ENCODE data around the gene FBLN1. TPM values are rescaled to one million over a fixed set of nuclear protein-coding genes. Genes with fewer than 3 reads are reported as not detected.
"Not testable (repeated sequence)": the region's sequence is repeated elsewhere in the genome, so short reads cannot be mapped to it uniquely, and the experiment has no call there.

FBLN1 gene
- total RNA-seq, 2 donors from 2014 or later: 0.32 to 0.65 TPM

DNA sequence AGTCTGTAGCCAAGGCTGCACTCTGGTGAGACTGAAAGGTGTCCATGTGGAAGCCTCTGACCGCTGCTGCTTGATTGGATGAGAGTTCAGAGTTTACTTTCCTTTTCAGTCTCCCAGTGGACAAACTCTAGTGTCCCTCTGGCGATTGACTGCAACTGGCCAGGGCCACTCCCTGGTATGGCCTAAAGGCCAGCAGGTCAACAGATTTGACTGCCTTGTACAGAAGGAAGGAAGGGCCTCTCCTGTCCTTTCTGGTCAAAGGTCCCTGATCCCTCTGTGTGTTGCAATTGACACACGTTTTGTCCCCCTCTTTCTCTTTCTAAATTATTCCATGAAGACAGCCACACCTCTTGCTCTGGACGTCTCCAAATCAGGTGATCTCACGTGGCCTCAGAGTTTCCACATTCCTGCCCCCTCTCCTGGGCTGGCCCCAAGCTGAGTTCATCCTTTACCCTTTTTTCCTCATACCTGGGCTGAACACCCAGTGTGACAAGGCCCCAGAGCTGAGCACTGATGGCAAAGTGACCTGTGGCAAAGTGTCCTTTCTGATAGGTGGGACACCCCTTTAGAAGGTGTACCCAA is 18.7 kb upstream of the FBLN1 start:
- Mint-ChIP-seq H3K4me3 (no peak overlapping the region), H3K27ac (no peak overlapping the region), H3K27me3 (peaks cover 20% of the 10 kb centered on the region), H3K4me1 (no peaks in the 10 kb centered on the region), H3K9me3 (no peaks in the 10 kb centered on the region), H3K36me3 (ENCODE audit: low read depth) (no peaks in the 10 kb centered on the region)
- no peak for ATAC-seq (replicated peaks)

DNA sequence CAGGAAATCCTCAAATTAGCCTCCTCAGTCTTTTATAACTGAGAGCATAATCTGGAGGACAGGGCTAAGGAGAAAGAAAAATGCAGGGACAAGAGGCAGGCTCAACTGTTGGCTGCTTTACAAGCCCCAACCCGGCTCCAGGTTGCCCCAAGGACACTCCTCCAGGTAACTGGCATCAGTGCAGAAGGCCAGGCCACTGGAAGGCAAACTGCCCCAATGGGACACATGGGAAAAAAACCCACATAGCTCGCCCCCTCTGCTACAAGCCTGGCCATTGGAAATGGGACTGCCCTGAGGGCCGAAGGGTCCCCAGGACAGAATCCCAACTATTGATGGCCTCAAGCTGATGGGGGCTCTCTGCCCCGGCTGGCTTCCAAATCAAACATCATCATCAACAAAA is 17.9 kb upstream of the FBLN1 start:
- H3K27ac Mint-ChIP-seq: no peak overlapping the region
- H3K27me3 Mint-ChIP-seq: peaks cover 20% of the 10 kb centered on the region
- ATAC-seq (replicated peaks): no peak
- no peaks in the 10 kb centered on the region for H3K9me3 Mint-ChIP-seq
- H3K36me3 Mint-ChIP-seq (ENCODE audit: low read depth): no peaks in the 10 kb centered on the region
- no peaks in the 10 kb centered on the region for H3K4me1 Mint-ChIP-seq
- no peak overlapping the region for H3K4me3 Mint-ChIP-seq

DNA sequence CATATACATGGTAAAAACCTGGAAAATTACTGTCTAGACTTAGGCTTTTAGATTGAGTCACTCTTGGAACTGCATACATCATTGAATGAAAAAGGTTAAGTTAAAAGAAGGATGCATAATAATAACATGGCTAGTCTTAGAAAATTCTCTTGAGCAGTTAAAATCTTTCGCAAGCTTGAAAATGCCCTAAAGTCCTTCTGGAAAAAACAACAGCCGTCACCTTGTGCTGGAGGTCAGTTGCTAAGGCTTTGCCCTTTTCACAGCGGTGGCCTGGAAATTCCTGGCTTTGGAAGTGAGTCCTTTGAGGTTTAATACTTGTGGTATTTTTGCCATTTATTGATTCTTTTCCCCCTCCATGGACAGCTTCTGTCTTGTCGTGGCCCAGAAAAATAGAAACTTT is 17.4 kb upstream of the FBLN1 start:
- H3K4me3 Mint-ChIP-seq: no peak overlapping the region
- peaks cover 20% of the 10 kb centered on the region for H3K27me3 Mint-ChIP-seq
- no peak overlapping the region for H3K27ac Mint-ChIP-seq
- H3K4me1 Mint-ChIP-seq: no peaks in the 10 kb centered on the region
- no peaks in the 10 kb centered on the region for H3K36me3 Mint-ChIP-seq (ENCODE audit: low read depth)
- H3K9me3 Mint-ChIP-seq: no peaks in the 10 kb centered on the region
- no peak for ATAC-seq (replicated peaks)

DNA sequence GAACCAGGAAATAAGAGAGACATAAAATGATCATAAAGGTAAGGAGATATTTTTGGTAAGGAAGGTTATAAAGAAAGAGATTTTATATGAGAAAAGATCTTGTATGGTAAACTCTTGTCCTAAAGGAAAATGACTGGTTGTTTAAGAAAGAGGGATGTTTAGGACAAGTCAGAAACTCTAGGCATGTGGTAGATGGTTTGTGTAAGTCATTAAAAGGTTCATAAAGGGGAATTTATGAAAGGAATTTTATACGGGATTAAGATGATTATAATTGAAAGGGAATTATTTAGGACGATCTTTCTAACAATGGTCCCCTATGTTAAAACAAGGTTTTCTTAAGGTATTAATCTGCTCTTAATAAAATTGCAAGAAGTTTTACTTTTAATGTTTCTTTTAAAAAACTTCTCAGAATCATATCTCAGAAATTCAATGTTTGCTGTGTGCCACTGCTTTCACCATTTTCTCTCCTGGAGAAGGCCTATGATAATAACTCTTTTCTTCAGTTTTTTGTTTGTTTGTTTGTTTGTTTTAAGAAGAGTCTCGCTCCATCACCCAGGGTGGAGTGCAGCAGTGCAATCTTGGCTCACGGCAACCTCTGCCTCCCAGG is 13.8 kb upstream of the FBLN1 start:
- H3K9me3 Mint-ChIP-seq: no peaks in the 10 kb centered on the region
- no peak overlapping the region for H3K4me3 Mint-ChIP-seq
- H3K27me3 Mint-ChIP-seq: peaks cover 23% of the 10 kb centered on the region
- no peaks in the 10 kb centered on the region for H3K36me3 Mint-ChIP-seq (ENCODE audit: low read depth)
- no peaks in the 10 kb centered on the region for H3K4me1 Mint-ChIP-seq
- no peak for ATAC-seq (replicated peaks)
- H3K27ac Mint-ChIP-seq: no peak overlapping the region

DNA sequence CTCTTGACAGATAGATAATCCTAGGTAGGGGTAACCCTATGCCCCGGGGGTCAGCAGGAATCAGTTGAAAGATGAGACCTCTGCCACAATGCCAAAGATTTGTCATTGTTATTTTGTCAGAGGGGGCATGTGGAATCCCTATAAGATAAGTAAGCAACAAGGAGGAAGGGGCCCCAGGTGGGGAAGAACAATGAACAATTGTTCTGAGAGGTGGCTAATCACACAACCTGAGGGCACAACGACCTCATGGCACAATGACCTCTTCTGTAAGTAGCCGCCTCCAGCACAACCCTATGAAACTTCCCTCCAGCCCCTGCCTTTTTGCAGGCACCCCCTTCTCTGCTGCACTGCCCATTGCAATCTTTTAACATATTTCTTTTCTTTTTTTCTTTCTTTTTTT is 11.8 kb upstream of the FBLN1 start:
- H3K4me1 Mint-ChIP-seq: no peaks in the 10 kb centered on the region
- no peak overlapping the region for H3K27ac Mint-ChIP-seq
- H3K9me3 Mint-ChIP-seq: no peaks in the 10 kb centered on the region
- H3K27me3 Mint-ChIP-seq: peaks cover 25% of the 10 kb centered on the region
- H3K36me3 Mint-ChIP-seq (ENCODE audit: low read depth): no peaks in the 10 kb centered on the region
- ATAC-seq (replicated peaks): no peak
- H3K4me3 Mint-ChIP-seq: no peak overlapping the region

DNA sequence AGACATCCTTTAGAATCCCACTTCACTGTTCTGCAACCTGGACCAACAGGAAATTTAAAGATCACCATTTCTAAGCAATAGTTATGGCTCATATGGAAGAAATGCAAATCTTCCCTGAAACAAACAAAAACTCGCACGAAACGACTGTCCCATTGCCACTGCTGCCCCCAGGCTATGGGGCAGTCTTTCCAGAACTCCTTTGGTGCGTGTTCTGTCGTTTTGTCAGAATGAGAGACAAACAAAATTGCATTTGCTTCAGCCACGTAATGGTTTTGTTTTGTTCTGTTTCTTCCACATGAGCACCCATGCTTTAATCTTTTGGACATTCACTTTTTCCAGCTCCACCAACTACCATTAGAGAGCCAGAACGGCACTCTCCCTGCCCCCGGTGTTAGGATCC is 10.8 kb upstream of the FBLN1 start:
- Mint-ChIP-seq H3K36me3 (ENCODE audit: low read depth) (no peaks in the 10 kb centered on the region), H3K4me3 (no peak overlapping the region), H3K9me3 (no peaks in the 10 kb centered on the region), H3K27me3 (peaks cover 26% of the 10 kb centered on the region), H3K27ac (no peak overlapping the region), H3K4me1 (no peaks in the 10 kb centered on the region)
- no peak for ATAC-seq (replicated peaks)

DNA sequence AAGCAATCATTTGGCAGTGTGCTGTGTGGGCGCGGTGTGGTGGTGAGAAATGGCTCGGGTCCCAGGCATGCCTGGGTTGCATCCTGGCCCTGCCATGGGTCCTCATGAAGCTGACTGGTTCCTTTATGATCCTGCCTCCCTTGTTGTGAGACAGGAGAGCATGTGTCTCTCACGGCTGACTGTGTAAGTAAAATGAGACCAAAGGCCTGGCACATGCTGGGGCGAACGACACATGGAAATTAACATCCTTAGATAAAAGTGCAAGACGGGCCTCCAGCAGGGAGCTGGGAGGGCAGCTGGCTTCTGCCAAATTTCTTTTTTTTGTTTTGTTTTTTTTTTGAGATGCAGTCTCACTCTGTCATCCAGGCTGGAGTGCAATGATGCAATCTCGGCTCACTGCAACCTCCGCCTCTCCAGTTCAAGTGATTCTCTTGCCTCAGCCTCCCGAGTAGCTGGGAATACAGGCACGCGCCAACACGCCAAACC is 9.4 kb upstream of the FBLN1 start:
- H3K27me3 Mint-ChIP-seq: peaks cover 22% of the 10 kb centered on the region
- peaks cover 4% of the 10 kb centered on the region for H3K4me1 Mint-ChIP-seq
- ATAC-seq (replicated peaks): no peak
- no peak overlapping the region for H3K4me3 Mint-ChIP-seq
- no peaks in the 10 kb centered on the region for H3K9me3 Mint-ChIP-seq
- no peaks in the 10 kb centered on the region for H3K36me3 Mint-ChIP-seq (ENCODE audit: low read depth)
- no peak overlapping the region for H3K27ac Mint-ChIP-seq

DNA sequence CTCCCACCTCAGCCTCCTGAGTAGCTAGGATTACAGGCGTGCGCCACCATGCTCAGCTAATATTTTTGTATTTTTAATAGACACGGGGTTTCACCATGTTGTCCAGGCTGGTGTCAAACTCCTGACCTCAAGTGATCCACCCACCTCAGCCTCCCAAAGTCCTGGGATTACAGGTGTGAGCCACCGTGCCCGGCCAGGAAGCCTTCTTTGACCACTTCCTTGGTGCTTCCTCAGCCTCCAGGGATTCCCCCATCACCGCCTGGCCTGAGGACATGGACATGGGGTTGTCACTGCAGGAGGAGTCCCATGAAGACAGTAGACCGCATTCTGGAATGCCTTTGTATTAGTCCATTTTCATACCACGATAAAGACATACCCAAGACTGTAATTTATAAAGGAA is 8.4 kb upstream of the FBLN1 start:
- not testable (repeated sequence) for H3K4me1 Mint-ChIP-seq; H3K36me3 Mint-ChIP-seq (ENCODE audit: low read depth); H3K4me3 Mint-ChIP-seq; H3K27ac Mint-ChIP-seq; ATAC-seq (replicated peaks); H3K9me3 Mint-ChIP-seq
- H3K27me3 Mint-ChIP-seq: peaks cover 22% of the 10 kb centered on the region

DNA sequence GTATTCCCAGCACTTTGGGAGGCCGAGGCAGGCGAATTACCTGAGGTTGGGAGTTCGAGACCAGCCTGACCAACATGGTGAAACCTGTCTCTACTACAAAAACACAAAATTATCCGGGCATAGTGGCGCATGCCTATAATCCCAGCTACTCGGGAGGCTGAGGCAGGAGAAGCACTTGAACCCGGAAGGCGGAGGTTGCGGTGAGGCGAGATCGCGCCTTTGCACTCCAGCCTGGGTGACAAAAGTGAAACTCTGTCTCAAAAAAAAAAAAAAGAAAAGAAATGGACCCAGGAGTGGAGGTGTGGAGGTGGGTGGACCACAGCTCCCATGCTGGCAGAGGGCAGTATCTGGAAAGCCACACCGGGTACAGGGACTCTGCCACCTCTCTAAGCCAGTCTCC is 7.1 kb upstream of the FBLN1 start:
- H3K36me3 Mint-ChIP-seq (ENCODE audit: low read depth); H3K4me1 Mint-ChIP-seq; H3K4me3 Mint-ChIP-seq; H3K27ac Mint-ChIP-seq; H3K9me3 Mint-ChIP-seq; ATAC-seq (replicated peaks): not testable (repeated sequence)
- H3K27me3 Mint-ChIP-seq: peaks cover 28% of the 10 kb centered on the region

DNA sequence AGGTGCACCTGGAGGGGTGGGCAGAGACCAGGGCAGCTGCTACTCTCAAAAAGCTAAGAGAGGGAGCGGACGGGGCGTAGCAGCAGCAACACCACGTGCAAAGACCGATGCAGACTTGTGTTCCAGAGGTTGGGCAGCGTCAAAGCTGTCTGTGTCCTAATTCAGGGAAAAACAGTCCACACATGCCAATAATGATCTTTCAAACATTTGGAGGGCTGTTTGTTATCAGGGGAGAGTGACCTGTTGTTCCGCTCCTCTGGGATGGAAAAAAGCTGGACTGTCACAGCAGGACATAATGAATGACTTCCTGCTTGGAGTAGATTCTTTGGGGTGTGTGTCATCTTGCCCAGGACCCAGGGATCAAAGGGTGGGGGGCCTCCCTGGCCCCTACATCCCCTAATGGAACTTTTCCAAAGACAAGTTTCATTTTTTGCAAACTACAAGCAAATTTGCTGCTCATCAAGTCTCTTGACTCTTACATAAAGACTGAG is 6.2 kb upstream of the FBLN1 start:
- H3K36me3 Mint-ChIP-seq (ENCODE audit: low read depth): no peaks in the 10 kb centered on the region
- peaks cover 32% of the 10 kb centered on the region for H3K27me3 Mint-ChIP-seq
- peaks cover 4% of the 10 kb centered on the region for H3K4me1 Mint-ChIP-seq
- no peaks in the 10 kb centered on the region for H3K9me3 Mint-ChIP-seq
- H3K27ac Mint-ChIP-seq: no peak overlapping the region
- H3K4me3 Mint-ChIP-seq: no peak overlapping the region
- no peak for ATAC-seq (replicated peaks)

DNA sequence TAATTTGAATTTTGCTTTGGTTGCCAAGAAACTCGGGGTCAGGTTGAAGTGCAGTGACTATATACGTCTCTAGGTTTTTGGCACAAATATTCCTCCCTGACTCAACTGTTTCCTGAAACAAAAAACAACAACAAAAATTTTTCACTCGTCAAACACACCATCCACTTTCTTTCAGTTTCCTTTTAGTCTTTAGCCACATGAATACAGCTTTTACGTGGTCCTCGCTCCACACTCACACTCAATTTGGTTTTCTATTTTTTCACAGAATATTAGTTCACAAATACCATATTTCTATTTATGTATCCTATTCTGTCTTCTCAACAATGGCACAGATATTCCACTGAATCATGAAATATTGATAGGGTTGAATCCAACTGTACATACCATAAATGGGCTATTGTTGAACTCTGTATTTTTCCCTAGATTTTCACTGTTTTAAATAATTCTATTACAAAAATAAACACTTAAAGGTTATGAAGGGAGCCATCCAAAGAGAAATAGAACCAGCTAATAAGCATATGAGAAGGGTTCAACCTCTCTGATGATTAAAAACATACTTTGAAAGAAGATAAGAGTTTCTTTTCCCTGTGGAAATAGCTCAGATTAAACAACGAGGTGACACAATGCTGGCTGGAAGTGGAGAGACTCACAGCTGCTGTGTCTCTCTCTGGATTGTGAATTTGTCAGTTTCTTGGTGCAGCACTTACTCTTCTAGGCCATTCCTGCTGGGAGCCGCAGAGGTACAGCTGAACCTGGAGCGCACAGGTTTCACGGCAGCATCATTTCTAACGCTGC is 5.1 kb upstream of the FBLN1 start:
- H3K27me3 Mint-ChIP-seq: peaks cover 34% of the 10 kb centered on the region
- no peaks in the 10 kb centered on the region for H3K36me3 Mint-ChIP-seq (ENCODE audit: low read depth)
- peaks cover 4% of the 10 kb centered on the region for H3K4me1 Mint-ChIP-seq
- H3K9me3 Mint-ChIP-seq: no peaks in the 10 kb centered on the region
- no peak overlapping the region for H3K4me3 Mint-ChIP-seq
- ATAC-seq (replicated peaks): no peak
- H3K27ac Mint-ChIP-seq: no peak overlapping the region

DNA sequence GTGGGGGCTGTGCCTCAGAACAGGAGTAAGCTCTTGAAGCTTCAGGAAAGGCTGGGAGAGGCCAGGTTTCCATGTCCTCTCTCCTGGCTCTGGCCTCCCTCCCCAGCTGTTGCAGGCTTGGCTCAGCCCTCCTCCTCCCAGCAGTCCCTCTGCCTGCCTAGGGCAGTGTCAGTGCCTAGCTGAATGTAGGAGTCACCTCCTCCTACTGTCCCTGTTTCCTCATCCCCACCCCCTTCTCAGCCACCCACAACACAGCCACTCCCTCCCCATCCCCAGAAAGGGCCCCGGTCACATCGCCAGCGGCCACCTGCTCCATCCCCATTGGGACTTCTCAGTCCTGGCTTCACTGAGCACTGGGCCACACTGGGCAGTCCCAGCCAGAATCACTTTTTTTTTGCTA is 2.9 kb upstream of the FBLN1 start:
- ATAC-seq (replicated peaks): no peak
- no peak overlapping the region for H3K4me3 Mint-ChIP-seq
- H3K27me3 Mint-ChIP-seq: peaks cover 29% of the 10 kb centered on the region
- no peaks in the 10 kb centered on the region for H3K9me3 Mint-ChIP-seq
- H3K27ac Mint-ChIP-seq: no peak overlapping the region
- no peaks in the 10 kb centered on the region for H3K36me3 Mint-ChIP-seq (ENCODE audit: low read depth)
- peaks cover 4% of the 10 kb centered on the region for H3K4me1 Mint-ChIP-seq

DNA sequence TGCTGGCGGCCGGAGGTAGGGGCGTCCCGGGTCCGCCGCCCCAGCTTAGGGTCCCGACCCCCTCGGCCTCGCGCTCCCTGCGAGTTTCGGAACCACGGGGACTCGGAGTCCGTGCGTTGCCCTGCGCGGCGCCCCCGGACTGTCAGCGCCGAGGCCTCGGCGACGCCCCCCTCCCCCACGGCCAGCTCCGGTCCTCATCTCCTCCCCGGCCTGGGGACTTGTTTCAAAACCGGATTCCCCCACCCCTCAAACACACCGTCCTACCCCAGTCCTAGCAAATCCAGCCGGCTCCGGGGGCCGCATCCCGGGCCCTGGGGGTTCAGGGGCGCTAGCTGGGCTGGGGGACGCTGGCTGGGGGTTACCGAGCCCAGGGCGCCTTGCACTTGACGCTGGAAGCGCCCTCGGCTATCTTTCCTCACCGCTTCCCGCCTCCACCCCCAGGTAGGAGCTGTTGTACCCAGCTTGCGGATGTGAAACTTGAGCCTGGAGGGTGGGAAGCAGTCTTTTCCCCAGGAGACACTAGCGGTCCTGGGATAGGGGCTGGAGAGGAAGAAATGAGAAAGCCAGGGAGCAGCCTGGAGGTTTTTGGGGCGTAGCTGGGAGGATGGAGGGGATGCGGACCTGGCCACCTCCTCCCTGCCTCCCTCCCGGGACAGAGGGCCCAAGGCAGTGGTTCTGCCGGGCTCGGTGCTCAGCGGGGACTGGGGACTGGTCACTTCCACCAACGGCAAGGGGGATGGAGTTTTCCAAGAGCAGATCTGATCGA is 550 bp downstream of the FBLN1 start:
- H3K4me3 Mint-ChIP-seq: no peak overlapping the region
- no peak overlapping the region for H3K27ac Mint-ChIP-seq
- H3K36me3 Mint-ChIP-seq (ENCODE audit: low read depth): no peaks in the 10 kb centered on the region
- ATAC-seq (replicated peaks): no peak
- H3K27me3 Mint-ChIP-seq: peaks cover 35% of the 10 kb centered on the region
- H3K4me1 Mint-ChIP-seq: no peaks in the 10 kb centered on the region
- H3K9me3 Mint-ChIP-seq: no peaks in the 10 kb centered on the region

DNA sequence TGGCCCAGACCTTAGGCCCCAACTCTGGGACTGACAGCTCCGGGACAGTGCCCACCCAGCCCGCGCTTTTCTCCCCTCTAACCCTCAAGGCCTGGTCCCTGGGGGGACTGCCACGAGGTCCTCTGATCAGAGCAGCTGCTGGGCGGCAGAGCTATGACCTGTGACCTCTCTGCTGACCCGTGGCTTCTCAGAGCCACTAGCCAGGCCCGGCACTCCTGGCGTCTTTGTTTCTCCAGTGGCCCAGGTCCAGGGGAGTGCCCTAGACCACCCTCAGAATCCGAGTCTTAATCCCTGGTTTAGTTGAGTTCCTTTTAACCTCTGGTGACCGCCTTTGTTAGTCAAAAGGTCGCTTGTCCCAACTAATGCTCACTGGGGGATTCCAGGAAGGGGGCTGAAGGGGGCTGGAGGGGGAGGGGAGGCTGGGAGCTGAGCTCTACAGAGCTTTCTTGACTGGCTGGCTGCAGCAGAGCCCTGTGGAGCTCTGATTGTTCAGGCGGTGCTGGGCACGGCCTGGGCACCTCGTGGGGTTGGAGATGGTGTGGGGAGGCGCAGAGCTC is 1.2 kb downstream of the FBLN1 start:
- H3K27ac Mint-ChIP-seq: no peak overlapping the region
- H3K27me3 Mint-ChIP-seq: peaks cover 35% of the 10 kb centered on the region
- H3K9me3 Mint-ChIP-seq: no peaks in the 10 kb centered on the region
- no peak overlapping the region for H3K4me3 Mint-ChIP-seq
- ATAC-seq (replicated peaks): no peak
- H3K4me1 Mint-ChIP-seq: no peaks in the 10 kb centered on the region
- H3K36me3 Mint-ChIP-seq (ENCODE audit: low read depth): no peaks in the 10 kb centered on the region

Data from activated T-helper 17 cell treated with anti-CD3 and anti-CD28 coated beads, Interleukin-2, amount 50 U/mL, for 72 hours (primary cell).